Trophoblast cell (in vitro differentiated cells and primary cell): ENCODE data around the gene INAFM2.

Experiments
- DNase-seq, 2 donors: peaks; one replicate each; pipeline ENCODE4 v3.0.0-alpha.2; 2016
- H2AFZ ChIP-seq: 2 replicates; pipeline ENCODE4 v1.6.1; 2013; ENCODE audit warnings: low read length, moderate library complexity, mild to moderate bottlenecking; ENCODE audit not compliant: insufficient read depth, poor library complexity
- H2AK5ac ChIP-seq: 2 replicates; pipeline ENCODE4 v1.6.1; 2013; ENCODE audit warnings: mild to moderate bottlenecking, low read length
- H2BK120ac ChIP-seq: 2 replicates; pipeline ENCODE4 v1.6.1; 2013; ENCODE audit warnings: low read length, mild to moderate bottlenecking, moderate library complexity; ENCODE audit not compliant: insufficient read depth, poor library complexity
- H2BK12ac ChIP-seq: 2 replicates; pipeline ENCODE4 v1.6.1; 2013; ENCODE audit warnings: mild to moderate bottlenecking, low read length, moderate library complexity
- H2BK5ac ChIP-seq: 2 replicates; pipeline ENCODE4 v1.6.1; 2013; ENCODE audit warnings: low read length, low read depth, moderate library complexity, mild to moderate bottlenecking; ENCODE audit not compliant: poor library complexity
- H3K14ac ChIP-seq: 2 replicates; pipeline ENCODE4 v1.6.1; 2013; ENCODE audit warnings: mild to moderate bottlenecking, low read length
- H3K18ac ChIP-seq: 2 replicates; pipeline ENCODE4 v1.6.1; 2013; ENCODE audit warnings: mild to moderate bottlenecking, low read length
- H3K23ac ChIP-seq: 2 replicates; pipeline ENCODE4 v1.6.1; 2013; ENCODE audit warnings: low read length
- H3K27ac ChIP-seq: 2 replicates; pipeline ENCODE4 v1.5.1; 2013; ENCODE audit warnings: low read depth, mild to moderate bottlenecking, inconsistent platforms, low read length, moderate library complexity
- H3K27me3 ChIP-seq: 2 replicates; pipeline ENCODE4 v1.6.1; 2013; ENCODE audit warnings: inconsistent platforms, mild to moderate bottlenecking, low read length, moderate library complexity; ENCODE audit not compliant: insufficient read depth
- H3K36me3 ChIP-seq, 2 experiments: 1 replicate in 1 of 2; 2 replicates in 1 of 2; pipeline ENCODE4 v1.6.1; 2013; ENCODE audit warnings: low read length in 2 of 2, mild to moderate bottlenecking in 2 of 2, moderate library complexity in 1 of 2; ENCODE audit not compliant: insufficient read depth in 2 of 2, control insufficient read depth in 1 of 2
- H3K4ac ChIP-seq: 2 replicates; pipeline ENCODE4 v1.6.1; 2013; ENCODE audit warnings: low read depth, mild to moderate bottlenecking, low read length, moderate library complexity
- H3K4me1 ChIP-seq, 2 experiments: 1 replicate in 1 of 2; 2 replicates in 1 of 2; pipeline ENCODE4 v1.6.1; 2013; ENCODE audit warnings: low read length in 2 of 2, mild to moderate bottlenecking in 2 of 2, moderate library complexity in 1 of 2; ENCODE audit not compliant: insufficient read depth in 2 of 2, control insufficient read depth in 1 of 2
- H3K4me2 ChIP-seq: 2 replicates; pipeline ENCODE4 v1.6.1; 2013; ENCODE audit warnings: inconsistent platforms, mild to moderate bottlenecking, low read length, moderate library complexity
- H3K4me3 ChIP-seq: 2 replicates; pipeline ENCODE4 v1.5.1; 2013; ENCODE audit warnings: mild to moderate bottlenecking, low read depth, low read length, inconsistent platforms
- H3K79me1 ChIP-seq: one replicate; pipeline ENCODE4 v1.6.1; 2013; ENCODE audit warnings: low read length
- H3K79me2 ChIP-seq: 2 replicates; pipeline ENCODE4 v1.6.1; 2013; ENCODE audit warnings: low read length, mild to moderate bottlenecking; ENCODE audit not compliant: control insufficient read depth, insufficient read depth, poor library complexity
- H3K9ac ChIP-seq: 2 replicates; pipeline ENCODE4 v1.6.1; 2013; ENCODE audit warnings: mild to moderate bottlenecking, low read length
- H3K9me3 ChIP-seq: 2 replicates; pipeline ENCODE4 v1.6.1; 2013; ENCODE audit warnings: low read depth, mild to moderate bottlenecking, control low read depth, inconsistent platforms, low read length; ENCODE audit not compliant: insufficient read depth
- H4K12ac ChIP-seq: 2 replicates; pipeline ENCODE4 v1.6.1; 2013; ENCODE audit warnings: low read depth, mild to moderate bottlenecking, low read length, moderate library complexity
- H4K8ac ChIP-seq: 2 replicates; pipeline ENCODE4 v1.6.1; 2013; ENCODE audit warnings: low read depth, mild to moderate bottlenecking, low read length, moderate library complexity
- H4K91ac ChIP-seq: one replicate; pipeline ENCODE4 v1.6.1; 2013; ENCODE audit warnings: low read depth, mild to moderate bottlenecking, low read length, moderate library complexity
- WGBS: extraction: QIAGEN DNeasy Blood & Tissue Kit; methylation state at CpG from one replicate; pipeline ENCODE4 v1.1.7; 2013; ENCODE audit warnings: missing lambda C conversion rate; ENCODE audit not compliant: insufficient read length, insufficient coverage; ENCODE audit errors: extremely low coverage; 5-methylcytosine and 5-hydroxymethylcytosine counted together

The INAFM2 gene

DNA sequence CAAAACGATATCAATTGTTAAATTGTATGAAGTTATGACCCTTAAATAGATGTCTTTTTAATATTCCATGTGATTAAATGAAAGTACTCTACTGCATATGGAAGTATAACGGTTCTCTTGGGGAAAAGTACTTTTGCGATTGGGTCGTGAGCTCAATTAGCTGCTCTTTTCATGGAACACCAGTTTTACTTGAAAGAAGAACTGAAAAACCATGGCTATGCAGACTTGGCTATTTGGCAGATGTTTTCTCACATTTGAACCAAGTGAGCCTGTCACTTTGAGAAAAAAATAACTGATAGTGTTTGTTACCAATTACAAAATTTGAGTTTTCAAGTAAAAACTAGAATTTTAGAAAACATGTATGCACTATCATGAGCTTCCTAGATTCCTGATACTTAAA is 5.9 kb upstream of the INAFM2 start:
- H3K79me2 ChIP-seq: no peaks in the 10 kb centered on the region
- H4K8ac ChIP-seq: no peak overlapping the region
- H3K27ac ChIP-seq: no peak overlapping the region
- H3K4me1 ChIP-seq: peaks cover 15 to 18% of the 10 kb centered on the region in 2 experiments
- H3K4me3 ChIP-seq: no peak overlapping the region
- no peak overlapping the region for H3K14ac ChIP-seq
- no peak overlapping the region for H2BK120ac ChIP-seq
- H3K36me3 ChIP-seq: no peaks in the 10 kb centered on the region
- peaks cover 7% of the 10 kb centered on the region for H3K79me1 ChIP-seq
- no peak overlapping the region for H4K91ac ChIP-seq
- H3K9me3 ChIP-seq: no peaks in the 10 kb centered on the region
- no peaks in the 10 kb centered on the region for H3K27me3 ChIP-seq
- DNase-seq: no peak
- H3K4ac ChIP-seq: no peak overlapping the region
- no peak overlapping the region for H2BK5ac ChIP-seq
- no peak overlapping the region for H3K18ac ChIP-seq
- H4K12ac ChIP-seq: no peak overlapping the region
- no peak overlapping the region for H3K4me2 ChIP-seq
- no peak overlapping the region for H2BK12ac ChIP-seq
- H3K9ac ChIP-seq: no peak overlapping the region
- H3K23ac ChIP-seq: no peak overlapping the region
- no peak overlapping the region for H2AFZ ChIP-seq
- no CpG with 5 or more reads among the region's 4 CpGs for WGBS
- no peak overlapping the region for H2AK5ac ChIP-seq

DNA sequence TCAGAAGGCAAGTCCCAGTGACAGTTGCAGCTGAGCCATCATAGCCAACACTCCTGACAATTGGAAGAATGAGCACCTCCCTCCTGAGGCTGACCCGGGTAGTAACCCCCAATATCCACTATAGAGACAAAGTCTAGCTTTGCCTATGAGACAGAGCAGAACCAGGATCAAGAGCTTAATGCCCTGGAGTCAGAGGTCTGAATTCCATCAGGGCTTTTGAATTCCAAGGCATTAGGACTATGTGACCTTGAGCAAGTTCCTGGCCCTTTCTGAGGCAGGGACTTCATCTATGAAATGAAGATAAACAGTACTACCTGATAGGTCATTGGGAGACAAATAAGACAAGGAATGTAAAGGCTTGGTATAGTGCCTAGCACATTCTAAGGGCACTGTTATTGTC is 3.1 kb upstream of the INAFM2 start:
- Histone ChIP-seq H3K4ac (no peak overlapping the region), H2BK5ac (no peak overlapping the region)

DNA sequence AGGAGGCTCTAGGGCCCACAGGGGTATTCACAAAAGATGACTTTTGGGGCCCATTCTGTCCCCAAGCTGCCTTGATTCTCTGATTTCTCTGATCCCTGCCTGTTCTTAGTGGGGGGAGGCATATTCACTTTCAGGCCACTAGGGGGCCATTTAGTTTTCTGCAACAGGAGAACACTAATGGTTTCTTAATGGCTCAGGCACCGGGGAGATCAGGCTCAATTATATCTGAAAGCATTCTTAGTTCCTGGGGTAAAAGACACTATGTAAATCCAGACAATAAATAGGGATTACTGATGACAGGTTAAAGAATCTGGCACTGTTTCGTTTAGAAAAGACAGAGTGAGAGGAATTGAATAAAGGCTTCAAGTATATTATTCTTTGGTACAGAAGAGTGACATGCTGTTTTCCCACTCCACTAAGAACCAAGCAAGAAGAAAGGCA is 2.5 kb upstream of the INAFM2 start:
- Histone ChIP-seq H3K4me1 (peaks cover 22 to 30% of the 10 kb centered on the region in 2 experiments), H2AFZ (no peak overlapping the region), H3K18ac (no peak overlapping the region), H4K8ac (no peak overlapping the region), H3K9me3 (no peaks in the 10 kb centered on the region), H3K4me3 (no peak overlapping the region), H3K79me1 (peaks cover 23% of the 10 kb centered on the region), H3K4ac (no peak overlapping the region), H3K4me2 (peak overlapping the region; percentile 5), H4K12ac (no peak overlapping the region), H4K91ac (peak overlapping the region; percentile 61), H2AK5ac (peak overlapping the region; percentile 76), H3K14ac (no peak overlapping the region), H2BK12ac (peak overlapping the region; percentile 61), H3K27ac (peak overlapping the region; percentile 36), H2BK5ac (no peak overlapping the region), H3K79me2 (peaks cover 4% of the 10 kb centered on the region), H3K9ac (no peak overlapping the region), H3K36me3 (no peaks in the 10 kb centered on the region), H3K23ac (no peak overlapping the region), H2BK120ac (peak overlapping the region; percentile 74), H3K27me3 (no peaks in the 10 kb centered on the region)
- WGBS: no CpG with 5 or more reads among the region's 2 CpGs
- peak; percentile 31 to 80 for DNase-seq

More for the DNA sequence above, 3.1 kb upstream of the INAFM2 start:
- H3K23ac ChIP-seq: no peak overlapping the region
- H3K9ac ChIP-seq: no peak overlapping the region
- no peak overlapping the region for H4K91ac ChIP-seq
- H3K4me2 ChIP-seq: no peak overlapping the region
- peaks cover 23% of the 10 kb centered on the region for H3K79me1 ChIP-seq
- H3K9me3 ChIP-seq: no peaks in the 10 kb centered on the region
- H2AK5ac ChIP-seq: no peak overlapping the region
- peak in 1 of 2 donors; percentile 66 for DNase-seq
- no peaks in the 10 kb centered on the region for H3K36me3 ChIP-seq
- H2BK12ac ChIP-seq: no peak overlapping the region
- H4K12ac ChIP-seq: no peak overlapping the region
- H3K18ac ChIP-seq: no peak overlapping the region
- H3K27me3 ChIP-seq: no peaks in the 10 kb centered on the region
- H3K27ac ChIP-seq: peak overlapping the region; percentile 18
- H3K4me1 ChIP-seq: peaks cover 22 to 27% of the 10 kb centered on the region in 2 experiments
- H3K14ac ChIP-seq: peak overlapping the region; percentile 18
- no peak overlapping the region for H4K8ac ChIP-seq
- no peak overlapping the region for H2BK120ac ChIP-seq
- no CpG with 5 or more reads among the region's 1 CpG for WGBS
- no peak overlapping the region for H3K4me3 ChIP-seq
- H2AFZ ChIP-seq: no peak overlapping the region
- H3K79me2 ChIP-seq: peaks cover 4% of the 10 kb centered on the region

DNA sequence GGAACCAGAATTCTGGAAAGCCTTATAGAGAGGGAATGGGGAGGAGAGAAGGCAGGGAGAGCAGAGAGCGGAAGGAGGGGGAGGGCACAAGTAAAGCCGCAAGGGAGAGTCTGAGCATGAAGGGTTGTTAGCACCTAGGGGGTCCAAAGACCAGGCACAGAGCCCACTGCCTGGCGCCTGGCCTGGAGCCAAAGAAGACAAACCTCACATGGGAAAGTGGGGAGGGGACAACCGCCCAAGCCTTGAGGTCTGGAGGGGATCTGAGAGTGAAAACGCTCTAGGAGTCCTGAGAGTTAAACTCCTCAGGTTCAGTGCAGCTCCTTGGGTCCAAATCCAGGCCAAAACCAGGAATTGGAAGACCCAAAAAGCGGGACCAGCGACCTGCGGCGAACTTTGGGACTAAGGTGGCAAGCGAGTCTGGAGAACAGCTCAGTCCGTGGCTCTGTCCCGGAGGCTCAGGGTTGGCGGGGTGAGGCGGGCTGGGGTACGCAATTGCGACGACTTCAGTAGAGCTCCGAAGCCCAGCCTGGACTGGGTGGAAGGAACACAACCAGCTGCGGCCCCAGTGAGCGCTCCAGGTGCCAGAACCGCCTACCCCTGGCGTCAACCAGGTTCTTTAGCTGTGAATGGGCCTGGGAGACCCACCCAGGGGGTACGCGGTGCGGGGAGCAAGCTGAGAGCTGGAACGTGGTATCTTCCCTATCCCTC is 807 bp upstream of the INAFM2 start:
- Histone ChIP-seq H3K4me3 (no peak overlapping the region), H3K4me2 (peak overlapping the region; percentile 93), H3K23ac (no peak overlapping the region), H4K91ac (peak overlapping the region; percentile 45), H3K9me3 (no peaks in the 10 kb centered on the region), H4K12ac (no peak overlapping the region), H2BK120ac (peak overlapping the region; percentile 4), H3K9ac (no peak overlapping the region), H2AFZ (no peak overlapping the region), H3K79me2 (peaks cover 4% of the 10 kb centered on the region), H2AK5ac (peak overlapping the region; percentile 28), H3K4ac (no peak overlapping the region), H2BK5ac (no peak overlapping the region), H3K4me1 (peaks cover 33 to 43% of the 10 kb centered on the region in 2 experiments), H2BK12ac (peak overlapping the region; percentile 40), H4K8ac (peak overlapping the region; percentile 3), H3K27me3 (no peaks in the 10 kb centered on the region), H3K36me3 (peaks cover 0 to 2% of the 10 kb centered on the region in 2 experiments), H3K18ac (no peak overlapping the region), H3K79me1 (peaks cover 34% of the 10 kb centered on the region), H3K27ac (peak overlapping the region; percentile 22), H3K14ac (peak overlapping the region; percentile 20)
- no CpG with 5 or more reads among the region's 26 CpGs for WGBS
- no peak for DNase-seq
